Muscle of back (tissue), 11 donors: ENCODE measurements around the gene UBE2H. TPM values are rescaled to one million over a fixed set of nuclear protein-coding genes. Genes with fewer than 3 reads are reported as not detected.
"Not testable (repeated sequence)": the region's sequence is repeated elsewhere in the genome, so short reads cannot be mapped to it uniquely, and the experiment has no call there.

ENCODE experiments used
- DNase-seq, 3 donors: peaks; one replicate each; pipeline versions ENCODE4 v3.0.0 to v3.0.0-alpha.2; 2013
- polyA plus RNA-seq, 10 donors: library from polyadenylated mRNA; unstranded; fragments of 120-200 nt; gene quantifications; one replicate each; pipeline ENCODE4 v1.2.1, GENCODE V29; 2013; ENCODE audit not compliant: insufficient read length in 10 of 10

UBE2H gene
- polyA plus RNA-seq, 10 donors, result 79.9 to 125 (median 93.8) TPM

- DNase-seq, result peak; percentile 73 to 93 (median 90)
Measured at GRCh38 chr7:129825209-129825970, 127.4 kb downstream of the UBE2H start.

GRCh38 chr7:129824291-129825208, 128.2 kb downstream of the UBE2H start:
- DNase-seq, result peak in 1 of 3 donors; percentile 62

GRCh38 chr7:129823143-129823542, 129.6 kb downstream of the UBE2H start:
- not testable (repeated sequence) for DNase-seq

GRCh38 chr7:129821476-129821875, 131.3 kb downstream of the UBE2H start:
- no peak for DNase-seq

GRCh38 chr7:129816742-129817141, 136.0 kb downstream of the UBE2H start:
- no peak for DNase-seq

- no peak for DNase-seq
Measured at GRCh38 chr7:129807863-129808262, 144.9 kb downstream of the UBE2H start.

- no peak for DNase-seq
Measured at GRCh38 chr7:129804890-129805719, 147.7 kb downstream of the UBE2H start.

- DNase-seq, result peak in 1 of 3 donors; percentile 58
Measured at GRCh38 chr7:129804111-129804889, 148.5 kb downstream of the UBE2H start.

GRCh38 chr7:129803546-129804081, 149.1 kb downstream of the UBE2H start:
- DNase-seq, result no peak

GRCh38 chr7:129801882-129802281, 150.9 kb downstream of the UBE2H start:
- no peak for DNase-seq

GRCh38 chr7:129800901-129801300, 151.9 kb downstream of the UBE2H start:
- no peak for DNase-seq

GRCh38 chr7:129799350-129799955, 153.3 kb downstream of the UBE2H start:
- no peak for DNase-seq

- no peak for DNase-seq
Measured at GRCh38 chr7:129798616-129799349, 154.0 kb downstream of the UBE2H start.

- peak in 1 of 3 donors; percentile 60 for DNase-seq
Measured at GRCh38 chr7:129797214-129797789, 155.5 kb downstream of the UBE2H start.

GRCh38 chr7:129796186-129796775, 156.5 kb downstream of the UBE2H start:
- no peak for DNase-seq

GRCh38 chr7:129794461-129794860, 158.3 kb downstream of the UBE2H start:
- DNase-seq, result not testable (repeated sequence)

- no peak for DNase-seq
Measured at GRCh38 chr7:129793506-129794310, 159.1 kb downstream of the UBE2H start.

GRCh38 chr7:129792721-129793120, 160.0 kb downstream of the UBE2H start:
- DNase-seq, result no peak
